GM23338 (cell line): ENCODE measurements around the gene ZNF627. TPM values are rescaled to one million over a fixed set of nuclear protein-coding genes. Genes with fewer than 3 reads are reported as not detected.

Experiments used
- ATAC-seq: fragments of 200-7000 bp; cut with Tn5 transposase; 3 replicates; pipeline ENCODE4 v1.9.1; 2020
- DNase-seq: peaks from one replicate; pipeline ENCODE4 v3.0.0-alpha.2; 2015; ENCODE audit warnings: low spot score
- H2AFZ ChIP-seq: fragments of 200-600 bp; sonication (generic); 2 replicates; pipeline ENCODE4 v1.8.0; 2016; ENCODE audit warnings: antibody characterized with exemption, mild to moderate bottlenecking, moderate library complexity
- H3F3A ChIP-seq: fragments of 200-600 bp; sonication (generic); replicated peaks from 2 replicates; pipeline ENCODE4 v1.8.0; 2017; ENCODE audit warnings: antibody characterized with exemption, mixed run types, low read depth
- H3K27ac ChIP-seq: fragments of 200-600 bp; sonication (generic); 2 replicates; pipeline ENCODE4 v1.6.1; 2016; ENCODE audit warnings: low read depth
- H3K27me3 ChIP-seq: fragments of 200-600 bp; sonication (generic); 2 replicates; pipeline ENCODE4 v1.8.0; 2016; ENCODE audit warnings: mild to moderate bottlenecking, mixed run types, moderate library complexity; ENCODE audit not compliant: insufficient read depth
- H3K36me3 ChIP-seq: fragments of 200-600 bp; sonication (generic); 2 replicates; pipeline ENCODE4 v1.8.0; 2016; ENCODE audit warnings: mild to moderate bottlenecking; ENCODE audit not compliant: insufficient read depth
- H3K4me1 ChIP-seq: fragments of 200-600 bp; sonication (generic); 2 replicates; pipeline ENCODE4 v1.8.0; 2016; ENCODE audit warnings: mild to moderate bottlenecking, moderate library complexity; ENCODE audit not compliant: insufficient read depth
- H3K4me2 ChIP-seq: fragments of 200-600 bp; sonication (generic); 2 replicates; pipeline ENCODE4 v1.7.1; 2017; ENCODE audit warnings: mixed run types
- H3K4me3 ChIP-seq: fragments of 200-600 bp; sonication (generic); 2 replicates; pipeline ENCODE4 v1.6.1; 2016; ENCODE audit warnings: mixed run types
- H3K79me2 ChIP-seq: fragments of 200-600 bp; sonication (generic); replicated peaks from 2 replicates; pipeline ENCODE4 v1.8.0; 2017; ENCODE audit warnings: mild to moderate bottlenecking; ENCODE audit not compliant: insufficient read depth
- H3K9me2 ChIP-seq: fragments of 200-600 bp; sonication (generic); 2 replicates; pipeline ENCODE4 v1.8.0; 2017; ENCODE audit not compliant: insufficient read depth
- H4K20me1 ChIP-seq: fragments of 200-600 bp; sonication (generic); replicated peaks from 2 replicates; pipeline ENCODE4 v1.8.0; 2017; ENCODE audit warnings: mild to moderate bottlenecking; ENCODE audit not compliant: insufficient read depth
- H3K27ac Mint-ChIP-seq: 2 replicates; pipeline ENCODE4 v1.8.0; 2020; ENCODE audit warnings: inconsistent platforms, mild to moderate bottlenecking, moderate library complexity, mixed read lengths
- H3K27me3 Mint-ChIP-seq: 3 replicates; pipeline ENCODE4 v1.8.0; 2022; ENCODE audit warnings: low read depth, mild to moderate bottlenecking, moderate library complexity, mixed read lengths, inconsistent platforms; ENCODE audit not compliant: insufficient read depth, poor library complexity
- H3K36me3 Mint-ChIP-seq: 3 replicates; pipeline ENCODE4 v1.8.0; 2021; ENCODE audit warnings: low read depth, mild to moderate bottlenecking, inconsistent platforms, moderate library complexity, mixed read lengths
- H3K4me1 Mint-ChIP-seq: 3 replicates; pipeline ENCODE4 v1.8.0; 2020; ENCODE audit warnings: mild to moderate bottlenecking, inconsistent platforms, mixed read lengths
- H3K4me3 Mint-ChIP-seq: 3 replicates; pipeline ENCODE4 v1.8.0; 2021; ENCODE audit warnings: moderate library complexity, mild to moderate bottlenecking, inconsistent platforms, mixed read lengths
- H3K9me3 Mint-ChIP-seq: 3 replicates; pipeline ENCODE4 v1.8.0; 2020; ENCODE audit warnings: moderate library complexity, mild to moderate bottlenecking, inconsistent platforms, mixed read lengths
- CREB1 ChIP-seq: fragments of 250-450 bp; sonication (Bioruptor Pico); IDR thresholded peaks from 2 replicates; pipeline ENCODE4 v1.5.0; 2020; ENCODE audit warnings: low read depth, mild to moderate bottlenecking, moderate library complexity
- CTCF ChIP-seq, 2 experiments: fragments of 200-600 bp in 1 of 2; sonication (generic) in 1 of 2; conservative IDR thresholded peaks; 2 replicates each; pipeline versions ENCODE4 v1.5.1 to v1.6.1; 2016 to 2017; ENCODE audit warnings: antibody characterized with exemption in 2 of 2, low read depth in 2 of 2, mild to moderate bottlenecking in 2 of 2, moderate library complexity in 1 of 2
- ETS1 ChIP-seq: IDR thresholded peaks from 2 replicates; pipeline ENCODE4 v1.6.1; 2016; ENCODE audit warnings: antibody characterized with exemption
- EZH2 ChIP-seq: fragments of 200-600 bp; sonication (generic); IDR thresholded peaks from one replicate; pipeline ENCODE4 v1.8.0; 2017; ENCODE audit warnings: antibody characterized with exemption, mild to moderate bottlenecking, low read depth; ENCODE audit not compliant: unreplicated experiment
- EZH2phosphoT487 ChIP-seq: fragments of 200-600 bp; sonication (generic); IDR thresholded peaks from one replicate; pipeline ENCODE4 v1.8.1; 2018; ENCODE audit warnings: antibody characterized with exemption; ENCODE audit not compliant: unreplicated experiment
- JUNB ChIP-seq: IDR thresholded peaks from one replicate; pipeline ENCODE4 v1.6.1; 2016; ENCODE audit warnings: antibody characterized with exemption; ENCODE audit not compliant: unreplicated experiment
- NANOG ChIP-seq: IDR thresholded peaks from 2 replicates; pipeline ENCODE4 v1.6.1; 2016; ENCODE audit warnings: antibody characterized with exemption, borderline replicate concordance
- POLR2AphosphoS5 ChIP-seq: IDR thresholded peaks from 2 replicates; pipeline ENCODE4 v1.6.1; 2016; ENCODE audit warnings: antibody characterized with exemption, low read depth
- REST ChIP-seq: IDR thresholded peaks from one replicate; pipeline ENCODE4 v1.6.1; 2018; ENCODE audit warnings: antibody characterized with exemption; ENCODE audit not compliant: unreplicated experiment
- STAT1 ChIP-seq: IDR thresholded peaks from one replicate; pipeline ENCODE4 v1.6.1; 2016; ENCODE audit warnings: antibody characterized with exemption; ENCODE audit not compliant: unreplicated experiment
- ZNF114 ChIP-seq: fragments of 250-450 bp; sonication (Bioruptor Pico); IDR thresholded peaks from 2 replicates; pipeline ENCODE4 v1.5.0; 2020; ENCODE audit warnings: mild to moderate bottlenecking, moderate library complexity
- ZNF331 ChIP-seq: fragments of 250-450 bp; sonication (Bioruptor Pico); IDR thresholded peaks from 2 replicates; pipeline ENCODE4 v1.5.0; 2020; ENCODE audit warnings: low read depth, mild to moderate bottlenecking, moderate library complexity
- ZNF462 ChIP-seq: fragments of 250-450 bp; sonication (Bioruptor Pico); IDR thresholded peaks from 2 replicates; pipeline ENCODE4 v1.5.0; 2020; ENCODE audit warnings: mild to moderate bottlenecking, moderate library complexity
- polyA plus RNA-seq: library from polyadenylated mRNA; unstranded; fragments of >200 nt; fragmentation: Nextera tagmentation; extraction: Ambion mirVana; gene quantifications from 2 replicates; pipeline ENCODE4 v1.2.1, GENCODE V29; 2016
- total RNA-seq: library from RNA; depleted of rRNA; stranded (reverse); fragments of >200 nt; shearing (Covaris generic); gene quantifications from 2 replicates; pipeline ENCODE4 v1.2.3, GENCODE V29; 2014

ZNF627 gene
- total and polyA plus RNA-seq, 2 experiments from 2014 or later: 9.0 to 15.4 TPM

DNA sequence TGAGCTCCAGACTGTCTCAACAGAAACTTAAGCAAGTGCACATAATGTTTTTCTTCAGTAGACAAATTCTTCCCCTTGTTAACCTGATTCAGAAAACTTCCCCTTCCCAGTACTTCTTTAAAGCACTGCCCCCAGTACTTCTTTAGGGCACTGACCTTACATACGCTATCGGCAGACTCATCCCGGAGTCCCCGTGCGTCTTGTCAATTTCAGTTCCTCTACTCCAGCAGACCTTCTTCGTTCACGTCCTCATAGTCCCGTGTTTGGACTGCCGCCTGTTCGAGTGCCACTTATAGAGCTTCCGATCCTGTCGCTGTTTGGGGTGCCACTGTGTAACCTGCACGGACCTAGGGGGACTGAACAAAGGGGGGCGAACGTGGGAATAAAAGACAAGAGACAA, 29.0 kb downstream of the ZNF627 start:
- no peak overlapping the region for H3K4me2 ChIP-seq
- Mint-ChIP-seq H3K4me3 (no peak overlapping the region), H3K27ac (no peak overlapping the region), H3K4me1 (peaks cover 16% of the 10 kb centered on the region), H3K27me3 (peaks cover 17% of the 10 kb centered on the region), H3K9me3 (peaks cover 9% of the 10 kb centered on the region), H3K36me3 (peaks cover 2% of the 10 kb centered on the region)
- H3K9me2 ChIP-seq: no peaks in the 10 kb centered on the region
- no peak overlapping the region for H2AFZ ChIP-seq
- H3K27me3 ChIP-seq: peaks cover 28% of the 10 kb centered on the region
- peaks cover 8% of the 10 kb centered on the region for H3F3A ChIP-seq
- H4K20me1 ChIP-seq: no peaks in the 10 kb centered on the region; the same call in 1 of the 2 replicates
- H3K4me1 ChIP-seq: peaks cover 27% of the 10 kb centered on the region
- no peak overlapping the region for H3K4me3 ChIP-seq
- DNase-seq (no peak), ATAC-seq (no peak)
- no peaks in the 10 kb centered on the region for H3K79me2 ChIP-seq
- no peaks in the 10 kb centered on the region for H3K36me3 ChIP-seq
- H3K27ac ChIP-seq: no peak overlapping the region
- TF ChIP-seq CTCF (conservative IDR thresholded peaks at IDR 0.05; ENCODE audit: low read depth in 2 of 2) (no peak), STAT1 (no peak), NANOG (no peak), ZNF114 (CRISPR knock-in tag) (no peak), EZH2 (no peak), JUNB (no peak), ETS1 (no peak), EZH2phosphoT487 (no peak), CREB1 (CRISPR knock-in tag) (no peak), REST (no peak), POLR2AphosphoS5 (no peak), ZNF331 (CRISPR knock-in tag) (no peak), ZNF462 (CRISPR knock-in tag) (no peak)
